Liver (tissue), 9 donors: Measurements from ENCODE around the gene PARN. TPM values are rescaled to one million over a fixed set of nuclear protein-coding genes. Genes with fewer than 3 reads are reported as not detected.
A peak's percentile ranks its signal among the peaks of the same experiment; 100 is the strongest.

Source experiments
- DNase-seq: peaks from one replicate; pipeline ENCODE4 v3.0.0-alpha.2; 2017; ENCODE audit warnings: low spot score
- H3K27ac ChIP-seq, 2 donors: one replicate each; pipeline ENCODE4 v1.7.0; 2013; ENCODE audit warnings: inconsistent platforms in 2 of 2, low read length in 2 of 2, control low read depth in 1 of 2, low read depth in 1 of 2, mild to moderate bottlenecking in 1 of 2
- H3K27me3 ChIP-seq, 4 donors: one replicate each; pipeline versions ENCODE4 v1.6.1 to v1.7.0; 2013; ENCODE audit warnings: low read length in 3 of 4, inconsistent platforms in 1 of 4, mild to moderate bottlenecking in 1 of 4, moderate library complexity in 1 of 4; ENCODE audit not compliant: control insufficient read depth in 4 of 4, insufficient read depth in 4 of 4
- H3K36me3 ChIP-seq, 4 donors: one replicate each; pipeline versions ENCODE4 v1.6.1 to v1.7.0; 2013; ENCODE audit warnings: low read length in 3 of 4, mild to moderate bottlenecking in 3 of 4, low read depth in 1 of 4, moderate library complexity in 1 of 4; ENCODE audit not compliant: control insufficient read depth in 4 of 4, insufficient read depth in 3 of 4
- H3K4me1 ChIP-seq, 4 donors: one replicate each; pipeline versions ENCODE4 v1.6.1 to v1.7.0; 2013; ENCODE audit warnings: low read length in 3 of 4, mild to moderate bottlenecking in 3 of 4, moderate library complexity in 1 of 4; ENCODE audit not compliant: control insufficient read depth in 4 of 4, insufficient read depth in 4 of 4
- H3K4me3 ChIP-seq, 3 donors: one replicate each; pipeline versions ENCODE4 v1.6.1 to v1.7.0; 2013; ENCODE audit warnings: low read length in 3 of 3, control low read depth in 1 of 3, low read depth in 1 of 3, mild to moderate bottlenecking in 1 of 3
- H3K9ac ChIP-seq, 2 donors: one replicate each; pipeline ENCODE4 v1.7.0; 2013; ENCODE audit warnings: low read length in 2 of 2, mild to moderate bottlenecking in 2 of 2, moderate library complexity in 2 of 2, control low read depth in 1 of 2, low read depth in 1 of 2
- H3K9me3 ChIP-seq, 4 donors: one replicate each; pipeline versions ENCODE4 v1.6.1 to v1.7.0; 2013; ENCODE audit warnings: low read length in 3 of 4; ENCODE audit not compliant: control insufficient read depth in 4 of 4
- ATF3 ChIP-seq: IDR thresholded peaks from 2 replicates; pipeline ENCODE4 v1.6.1; 2016; ENCODE audit warnings: antibody characterized with exemption
- CTCF ChIP-seq: fragments of 150-350 bp; IDR thresholded peaks from 2 replicates; pipeline ENCODE4 v1.5.1; 2017; ENCODE audit warnings: improper control_type of control experiment, low read depth, low read length; ENCODE audit not compliant: missing input control
- EGR1 ChIP-seq, 2 donors: IDR thresholded peaks; 2 replicates each; pipeline ENCODE4 v1.6.1; 2016 to 2018; ENCODE audit warnings: antibody characterized with exemption in 2 of 2, low read depth in 2 of 2
- FOXA1 ChIP-seq: IDR thresholded peaks from 2 replicates; pipeline ENCODE4 v1.6.1; 2016; ENCODE audit warnings: antibody characterized with exemption
- FOXA2 ChIP-seq: IDR thresholded peaks from 2 replicates; pipeline ENCODE4 v1.6.1; 2016; ENCODE audit warnings: antibody characterized with exemption
- GABPA ChIP-seq, 2 donors: IDR thresholded peaks in 1 of 2; conservative IDR thresholded peaks in 1 of 2; 2 replicates each; pipeline ENCODE4 v1.6.1; 2016; ENCODE audit warnings: antibody characterized with exemption in 2 of 2, mild to moderate bottlenecking in 1 of 2, moderate library complexity in 1 of 2
- HNF4A ChIP-seq, 2 donors: conservative IDR thresholded peaks; 2 replicates each; pipeline ENCODE4 v1.6.1; 2016; ENCODE audit warnings: antibody characterized with exemption in 2 of 2, mild to moderate bottlenecking in 2 of 2
- HNF4G ChIP-seq: IDR thresholded peaks from 2 replicates; pipeline ENCODE4 v1.6.1; 2016; ENCODE audit warnings: antibody characterized with exemption
- JUND ChIP-seq, 2 donors: IDR thresholded peaks; 2 replicates each; pipeline ENCODE4 v1.6.1; 2016; ENCODE audit warnings: antibody characterized with exemption in 2 of 2
- MAX ChIP-seq: IDR thresholded peaks from 2 replicates; pipeline ENCODE4 v1.6.1; 2016; ENCODE audit warnings: antibody characterized with exemption
- NR2F2 ChIP-seq: IDR thresholded peaks from 2 replicates; pipeline ENCODE4 v1.6.1; 2016; ENCODE audit warnings: antibody characterized with exemption
- RAD21 ChIP-seq, 2 donors: IDR thresholded peaks; 2 replicates each; pipeline ENCODE4 v1.6.1; 2016; ENCODE audit warnings: antibody characterized with exemption in 2 of 2, mild to moderate bottlenecking in 2 of 2
- REST ChIP-seq: IDR thresholded peaks from 2 replicates; pipeline ENCODE4 v1.6.1; 2016; ENCODE audit warnings: antibody characterized with exemption, mild to moderate bottlenecking
- RXRA ChIP-seq, 2 donors: IDR thresholded peaks; 2 replicates each; pipeline ENCODE4 v1.6.1; 2017 to 2018; ENCODE audit warnings: antibody characterized with exemption in 2 of 2, mild to moderate bottlenecking in 1 of 2
- SP1 ChIP-seq: IDR thresholded peaks from 2 replicates; pipeline ENCODE4 v1.6.1; 2018; ENCODE audit warnings: antibody characterized with exemption, mild to moderate bottlenecking
- TAF1 ChIP-seq: conservative IDR thresholded peaks from 2 replicates; pipeline ENCODE4 v1.6.1; 2016; ENCODE audit warnings: antibody characterized with exemption, mild to moderate bottlenecking
- YY1 ChIP-seq: IDR thresholded peaks from 2 replicates; pipeline ENCODE4 v1.6.1; 2016; ENCODE audit warnings: antibody characterized with exemption, mild to moderate bottlenecking
- ZBTB33 ChIP-seq: IDR thresholded peaks from 2 replicates; pipeline ENCODE4 v1.6.1; 2016; ENCODE audit warnings: antibody characterized with exemption
- WGBS: extraction: QIAGEN DNeasy Blood & Tissue Kit; methylation state at CpG from one replicate; pipeline ENCODE4 v1.1.7; 2013; 5-methylcytosine and 5-hydroxymethylcytosine counted together
- polyA plus RNA-seq, 2 donors: library from polyadenylated mRNA; stranded (reverse) in 1 of 2; unstranded in 1 of 2; fragments of 200-250 nt in 1 of 2; fragments of >200 nt in 1 of 2; fragmentation: Nextera tagmentation in 1 of 2; extraction: Ambion mirVana in 1 of 2; gene quantifications; one replicate each; pipeline versions ENCODE4 v1.2.1 to v1.2.3, GENCODE V29; 2013 to 2015
- total RNA-seq, 2 donors: library from RNA; depleted of rRNA; stranded (reverse); fragments of >200 nt; gene quantifications; one replicate each; pipeline ENCODE4 v1.2.3, GENCODE V29; 2014
- donor health status: healthy.
- donor health status: healthy.
- donor health status: healthy.
- donor health status: healthy.
- donor health status: healthy.

PARN gene
- total and polyA plus RNA-seq, 4 donors = 7.9 to 19.7 (median 9.7) TPM

- 94% methylated on average over 1 of the region's 1 CpG for WGBS
- no peak overlapping the region for H3K4me3 ChIP-seq
- no peak for TF ChIP-seq ATF3
- no peak for TF ChIP-seq YY1
- no peak for TF ChIP-seq RAD21 (IDR thresholded peaks at IDR 0.05)
- TF ChIP-seq GABPA (IDR thresholded peaks at IDR 0.05 in 1 of 2, conservative IDR thresholded peaks at IDR 0.05 in 1 of 2) = no peak
- no peak for TF ChIP-seq EGR1 (IDR thresholded peaks at IDR 0.05; ENCODE audit: low read depth in 2 of 2)
- TF ChIP-seq REST = no peak
- no peak for TF ChIP-seq FOXA2
- TF ChIP-seq SP1 = no peak
- TF ChIP-seq FOXA1 = no peak
- TF ChIP-seq HNF4G = no peak
- no peak for TF ChIP-seq NR2F2
- TF ChIP-seq MAX = no peak
- no peak for TF ChIP-seq CTCF
- TF ChIP-seq TAF1 = no peak
- TF ChIP-seq ZBTB33 = no peak
- H3K9ac ChIP-seq = no peak overlapping the region
- H3K9me3 ChIP-seq = no peaks in the 10 kb centered on the region
- H3K27me3 ChIP-seq = no peaks in the 10 kb centered on the region
- H3K36me3 ChIP-seq = no peaks in the 10 kb centered on the region
- H3K27ac ChIP-seq = peak overlapping the region in 1 of 2 donors; percentile 12
- H3K4me1 ChIP-seq = peaks cover 2 to 28% (median 16%) of the 10 kb centered on the region in 4 donors
- no peak for DNase-seq
Measured at GRCh38 chr16:14511800-14512135, 118.3 kb downstream of the PARN start.

- H3K36me3 ChIP-seq = no peaks in the 10 kb centered on the region
- H3K9ac ChIP-seq = no peak overlapping the region
- no peaks in the 10 kb centered on the region for H3K9me3 ChIP-seq
- no peak overlapping the region for H3K4me3 ChIP-seq
- H3K4me1 ChIP-seq = peaks cover 2 to 28% (median 16%) of the 10 kb centered on the region in 4 donors
- TF ChIP-seq GABPA (IDR thresholded peaks at IDR 0.05 in 1 of 2, conservative IDR thresholded peaks at IDR 0.05 in 1 of 2) (no peak), HNF4A (conservative IDR thresholded peaks at IDR 0.05) (peak; percentile 70 to 74), RAD21 (IDR thresholded peaks at IDR 0.05) (peak in 1 of 2 donors; percentile 1), JUND (IDR thresholded peaks at IDR 0.05) (peak in 1 of 2 donors; percentile 13), REST (no peak), SP1 (peak; percentile 27), NR2F2 (no peak), FOXA1 (no peak), RXRA (IDR thresholded peaks at IDR 0.05) (peak; percentile 68 to 81), MAX (peak; percentile 36), YY1 (peak; percentile 3), HNF4G (peak; percentile 41), FOXA2 (peak; percentile 51)
- DNase-seq = no peak
- peak overlapping the region; percentile 63 to 66 for H3K27ac ChIP-seq
- H3K27me3 ChIP-seq = no peaks in the 10 kb centered on the region
- WGBS = 72% methylated on average over 6 of the region's 6 CpGs
Measured at GRCh38 chr16:14510939-14511799, 118.9 kb downstream of the PARN start.
